H1 (cell line): ENCODE results near the gene SNTG2. TPM values are rescaled to one million over a fixed set of nuclear protein-coding genes. Genes with fewer than 3 reads are reported as not detected.

ENCODE experiments used
- CTCF ChIA-PET: fragments of 300-600 bp; sonication (Branson Sonifier 250); formaldehyde crosslinking; loops from one replicate; lab custom pipeline; 2021; ENCODE audit not compliant: partially characterized antibody; lab: Charles Lee
- POLR2A ChIA-PET: fragments of 300-600 bp; sonication (Branson Sonifier 250); formaldehyde crosslinking; loops from one replicate; lab custom pipeline; 2021; ENCODE audit warnings: inconsistent platforms; ENCODE audit not compliant: partially characterized antibody; lab: Charles Lee
- DNase-seq, 2 experiments: peaks; one replicate each; pipeline versions ENCODE4 v3.0.0 to v3.0.0-alpha.2; 2010 to 2022; ENCODE audit warnings: low spot score in 2 of 2, low read depth in 1 of 2, mixed read lengths in 1 of 2
- FAIRE-seq: peaks from 2 replicates; lab custom pipeline; 2011; peaks lifted over from hg19 to GRCh38; lab: Jason Lieb, UNC
- H2AFZ ChIP-seq: 2 replicates; pipeline ENCODE4 v1.8.1; 2012; ENCODE audit warnings: low read length, inconsistent platforms
- H2AK5ac ChIP-seq: 2 replicates; pipeline ENCODE4 v1.6.1; 2013; ENCODE audit warnings: low read depth, low read length
- H2BK120ac ChIP-seq: replicated peaks from 2 replicates; pipeline ENCODE3; 2013; ENCODE audit warnings: low read depth, low read length, inconsistent platforms
- H2BK12ac ChIP-seq: 2 replicates; pipeline ENCODE4 v1.6.1; 2013; ENCODE audit warnings: low read depth, low read length
- H2BK15ac ChIP-seq: 2 replicates; pipeline ENCODE4 v1.6.1; 2013; ENCODE audit warnings: low read length
- H2BK20ac ChIP-seq: 2 replicates; pipeline ENCODE4 v1.6.1; 2013; ENCODE audit warnings: low read length
- H2BK5ac ChIP-seq: 2 replicates; pipeline ENCODE4 v1.6.1; 2013; ENCODE audit warnings: low read depth, low read length
- H3K14ac ChIP-seq: 2 replicates; pipeline ENCODE4 v1.6.1; 2013; ENCODE audit warnings: inconsistent platforms; ENCODE audit not compliant: insufficient read length
- H3K18ac ChIP-seq: 2 replicates; pipeline ENCODE4 v1.6.1; 2013; ENCODE audit warnings: low read length; ENCODE audit errors: extremely low read depth
- H3K23ac ChIP-seq: 2 replicates; pipeline ENCODE4 v1.6.1; 2013; ENCODE audit warnings: inconsistent platforms; ENCODE audit not compliant: insufficient read length
- H3K23me2 ChIP-seq: 2 replicates; pipeline ENCODE4 v1.6.1; 2013; ENCODE audit warnings: low read depth, low read length
- H3K27ac ChIP-seq: 2 replicates; pipeline ENCODE4 v1.6.1; 2011; ENCODE audit warnings: low read depth, low read length, inconsistent platforms
- H3K27me3 ChIP-seq, 4 experiments: replicated peaks in 1 of 4; 1 replicate in 1 of 4; 2 replicates in 3 of 4; pipeline versions ENCODE4 v1.6.1 to v1.8.1; 2011 to 2013; ENCODE audit warnings: low read length in 3 of 4, mild to moderate bottlenecking in 3 of 4, inconsistent platforms in 2 of 4, mixed read lengths in 2 of 4, moderate library complexity in 1 of 4; ENCODE audit not compliant: control insufficient read depth in 3 of 4, insufficient read depth in 3 of 4; ENCODE audit errors: extremely low read depth in 1 of 4
- H3K36me3 ChIP-seq, 4 experiments: 2 replicates each; pipeline versions ENCODE4 v1.6.1 to v1.8.1; 2011 to 2013; ENCODE audit warnings: mild to moderate bottlenecking in 4 of 4, low read length in 3 of 4, moderate library complexity in 2 of 4, control low read depth in 1 of 4, inconsistent platforms in 1 of 4; ENCODE audit not compliant: insufficient read depth in 4 of 4, control insufficient read depth in 2 of 4
- H3K4ac ChIP-seq: replicated peaks from 2 replicates; pipeline ENCODE3; 2013; ENCODE audit warnings: low read length, low read depth, mixed read lengths, inconsistent platforms; ENCODE audit not compliant: insufficient read length
- H3K4me1 ChIP-seq, 4 experiments: replicated peaks in 1 of 4; 1 replicate in 1 of 4; 2 replicates in 3 of 4; pipeline versions ENCODE4 v1.6.1 to v1.8.1; 2011 to 2013; ENCODE audit warnings: low read length in 3 of 4, inconsistent platforms in 2 of 4, mixed read lengths in 1 of 4; ENCODE audit not compliant: insufficient read depth in 4 of 4, control insufficient read depth in 3 of 4
- H3K4me2 ChIP-seq, 2 experiments: 2 replicates each; pipeline versions ENCODE4 v1.6.1 to v1.8.1; 2011 to 2013; ENCODE audit warnings: low read depth in 2 of 2, low read length in 2 of 2, control low read depth in 1 of 2, inconsistent platforms in 1 of 2, mild to moderate bottlenecking in 1 of 2; ENCODE audit not compliant: insufficient read depth in 1 of 2
- H3K4me3 ChIP-seq, 4 experiments: fragments of 200-600, 300-600 bp in 1 of 4; sonication (generic), shearing (Covaris generic), sonication (Bioruptor Twin) in 1 of 4; 2 replicates each; pipeline versions ENCODE4 v1.5.1 to v1.8.1; 2011 to 2016; ENCODE audit warnings: low read length in 4 of 4, low read depth in 3 of 4, control low read depth in 2 of 4, inconsistent platforms in 2 of 4, mild to moderate bottlenecking in 2 of 4, mixed read lengths in 1 of 4, moderate library complexity in 1 of 4; ENCODE audit not compliant: insufficient read depth in 2 of 4; ENCODE audit errors: extremely low read depth in 1 of 4
- H3K56ac ChIP-seq: replicated peaks from 2 replicates; pipeline ENCODE3; 2013; ENCODE audit warnings: low read depth, mild to moderate bottlenecking, mixed read lengths, low read length, inconsistent platforms; ENCODE audit not compliant: insufficient read length
- H3K79me1 ChIP-seq: 2 replicates; pipeline ENCODE4 v1.6.1; 2013; ENCODE audit warnings: low read depth, low read length, control low read depth
- H3K79me2 ChIP-seq, 2 experiments: 2 replicates each; pipeline versions ENCODE4 v1.6.1 to v1.8.1; 2012 to 2013; ENCODE audit warnings: low read length in 2 of 2, mild to moderate bottlenecking in 2 of 2, inconsistent platforms in 1 of 2; ENCODE audit not compliant: insufficient read depth in 2 of 2, control insufficient read depth in 1 of 2
- H3K9ac ChIP-seq, 4 experiments: replicated peaks in 1 of 4; 1 replicate in 1 of 4; 2 replicates in 3 of 4; pipeline versions ENCODE4 v1.6.1 to v1.8.1; 2011 to 2013; ENCODE audit warnings: low read depth in 3 of 4, low read length in 3 of 4, control low read depth in 2 of 4, mild to moderate bottlenecking in 2 of 4, moderate library complexity in 2 of 4, inconsistent platforms in 1 of 4; ENCODE audit errors: extremely low read depth in 1 of 4
- H3K9me3 ChIP-seq, 2 experiments: 2 replicates each; pipeline versions ENCODE4 v1.6.1 to v1.8.1; 2012 to 2013; ENCODE audit warnings: mild to moderate bottlenecking in 2 of 2, moderate library complexity in 2 of 2, control low read depth in 1 of 2, inconsistent platforms in 1 of 2, low read depth in 1 of 2, low read length in 1 of 2, mixed read lengths in 1 of 2; ENCODE audit not compliant: insufficient read depth in 2 of 2
- H4K20me1 ChIP-seq, 2 experiments: replicated peaks in 1 of 2; 2 replicates each; pipeline versions ENCODE3 to v1.8.1; 2011 to 2013; ENCODE audit warnings: inconsistent platforms in 2 of 2, low read length in 2 of 2, mild to moderate bottlenecking in 1 of 2; ENCODE audit not compliant: insufficient read depth in 2 of 2, control insufficient read depth in 1 of 2
- H4K5ac ChIP-seq: 2 replicates; pipeline ENCODE4 v1.6.1; 2013; ENCODE audit warnings: low read length, low read depth, mixed read lengths, inconsistent platforms; ENCODE audit not compliant: insufficient read length
- H4K8ac ChIP-seq: 2 replicates; pipeline ENCODE4 v1.8.0; 2013; ENCODE audit warnings: mild to moderate bottlenecking, moderate library complexity, low read length, inconsistent platforms; ENCODE audit not compliant: insufficient read depth; ENCODE audit errors: extremely low read depth
- H4K91ac ChIP-seq: replicated peaks from 2 replicates; pipeline ENCODE3; 2013; ENCODE audit warnings: low read length, mixed read lengths, inconsistent platforms; ENCODE audit not compliant: insufficient read length
- ATF2 ChIP-seq: IDR thresholded peaks from 2 replicates; pipeline ENCODE4 v1.6.1; 2012; ENCODE audit warnings: low read length, inconsistent platforms
- CEBPB ChIP-seq: IDR thresholded peaks from 2 replicates; pipeline ENCODE4 v1.6.1; 2012; ENCODE audit warnings: low read depth, low read length
- FOSL1 ChIP-seq: IDR thresholded peaks from 2 replicates; pipeline ENCODE4 v1.6.1; 2011; ENCODE audit warnings: mild to moderate bottlenecking, low read depth, low read length, moderate library complexity; ENCODE audit not compliant: insufficient read depth
- GTF2F1 ChIP-seq: IDR thresholded peaks from 2 replicates; pipeline ENCODE4 v1.6.1; 2012; ENCODE audit warnings: low read depth, low read length, improper control_type of control experiment, borderline replicate concordance
- POLR2A ChIP-seq, 2 experiments: IDR thresholded peaks; 1 replicate in 1 of 2; 2 replicates in 1 of 2; pipeline ENCODE4 v1.6.1; 2011; ENCODE audit warnings: low read depth in 2 of 2, low read length in 2 of 2, mild to moderate bottlenecking in 2 of 2; ENCODE audit errors: control extremely low read depth in 1 of 2
- RXRA ChIP-seq: IDR thresholded peaks from 2 replicates; pipeline ENCODE4 v1.6.1; 2011; ENCODE audit warnings: low read depth, mild to moderate bottlenecking, low read length, moderate library complexity; ENCODE audit not compliant: insufficient read depth
- WGBS, 2 experiments: shearing (Covaris generic) in 1 of 2; methylation state at CpG; one replicate each; pipeline versions ENCODE4 v1.1.6 to v1.1.7; 2013 to 2015; ENCODE audit warnings: low lambda C conversion rate in 2 of 2, mixed read lengths in 2 of 2, inconsistent platforms in 1 of 2, low coverage in 1 of 2, missing lambda C conversion rate in 1 of 2; ENCODE audit not compliant: insufficient replicate concordance in 2 of 2, insufficient coverage in 1 of 2, insufficient read length in 1 of 2; ENCODE audit errors: extremely low coverage in 1 of 2, missing lambda C conversion rate in 1 of 2; 5-methylcytosine and 5-hydroxymethylcytosine counted together
- polyA plus RNA-seq, 7 experiments: library from polyadenylated mRNA; depleted of rRNA in 3 of 7; stranded (reverse) in 5 of 7; unstranded in 2 of 7; fragments of >200 nt in 5 of 7; fragments of 200-250 nt in 2 of 7; gene quantifications; 1 replicate in 5 of 7; 2 replicates in 1 of 7; 4 replicates in 1 of 7; pipeline versions ENCODE4 v1.2.1 to v1.2.3, GENCODE V29; 2011 to 2013; ENCODE audit warnings: missing spikeins in 2 of 7, mixed read lengths in 2 of 7
- total RNA-seq: library from RNA; stranded (reverse); fragmentation: NEBNext Ultra II Directional; extraction: Animal tissue kit (Norgen Biotek cat#: 25700); gene quantifications from 2 replicates; pipeline ENCODE4 v1.2.1, GENCODE V29; 2021

SNTG2 gene
- total and polyA plus RNA-seq, 2 of the 8 experiments (the other 6 are each of a cell fraction or from before 2014, with no cell fraction given) = 6.6 to 18.1 TPM

GRCh38 chr2:1257334-1257733 is 306.7 kb downstream of the SNTG2 start:
- no peak overlapping the region for H2BK15ac ChIP-seq
- POLR2A ChIA-PET = no interaction called here
- H2AFZ ChIP-seq = no peak overlapping the region
- TF ChIP-seq CEBPB = no peak
- no peak for TF ChIP-seq FOSL1
- no peak for TF ChIP-seq GTF2F1
- TF ChIP-seq ATF2 = no peak
- no peak for TF ChIP-seq RXRA
- no peak for TF ChIP-seq POLR2A (IDR thresholded peaks at IDR 0.05; ENCODE audit: control extremely low read depth in 1 of 2, low read depth in 2 of 2, low read length in 2 of 2)
- H3K79me1 ChIP-seq = no peaks in the 10 kb centered on the region
- no peak overlapping the region for H2BK120ac ChIP-seq
- H3K4me2 ChIP-seq = no peak overlapping the region
- H3K23ac ChIP-seq = no peak overlapping the region
- H3K79me2 ChIP-seq = no peaks in the 10 kb centered on the region
- no peak overlapping the region for H3K4me3 ChIP-seq
- H3K23me2 ChIP-seq = no peaks in the 10 kb centered on the region
- CTCF ChIA-PET = interaction anchor here (0.6 to 3.3 kb wide), 2 partner anchors 11 to 292 kb away, joined by 3 to 18 read pairs; no protein-coding TSS in a partner anchor
- H3K9me3 ChIP-seq = no peaks in the 10 kb centered on the region
- no peak overlapping the region for H2BK12ac ChIP-seq
- H3K36me3 ChIP-seq = no peaks in the 10 kb centered on the region
- FAIRE-seq (no peak), DNase-seq (no peak)
- no peaks in the 10 kb centered on the region for H3K4me1 ChIP-seq
- H4K20me1 ChIP-seq = no peaks in the 10 kb centered on the region
- no peak overlapping the region for H4K5ac ChIP-seq
- H3K27ac ChIP-seq = no peak overlapping the region
- no peak overlapping the region for H2BK5ac ChIP-seq
- no peak overlapping the region for H3K14ac ChIP-seq
- H2AK5ac ChIP-seq = no peak overlapping the region
- H4K8ac ChIP-seq = no peak overlapping the region
- H3K18ac ChIP-seq = no peak overlapping the region
- WGBS, 2 experiments = 91% methylated on average over 11 of the region's 11 CpGs; no CpG with 5 or more reads in 1 of the 2 experiments
- H3K9ac ChIP-seq = no peak overlapping the region
- H3K27me3 ChIP-seq = no peaks in the 10 kb centered on the region
- H3K56ac ChIP-seq = no peak overlapping the region
- no peak overlapping the region for H3K4ac ChIP-seq
- H4K91ac ChIP-seq = no peak overlapping the region
- H2BK20ac ChIP-seq = no peak overlapping the region
